ENCODE measurements around the gene S100G. TPM values are rescaled to one million over a fixed set of nuclear protein-coding genes. Genes with fewer than 3 reads are reported as not detected.
A peak's percentile ranks its signal among the peaks of the same experiment; 100 is the strongest.

Gene S100G
- total RNA-seq, 6 experiments from 2014 or later, result not detected

DNA sequence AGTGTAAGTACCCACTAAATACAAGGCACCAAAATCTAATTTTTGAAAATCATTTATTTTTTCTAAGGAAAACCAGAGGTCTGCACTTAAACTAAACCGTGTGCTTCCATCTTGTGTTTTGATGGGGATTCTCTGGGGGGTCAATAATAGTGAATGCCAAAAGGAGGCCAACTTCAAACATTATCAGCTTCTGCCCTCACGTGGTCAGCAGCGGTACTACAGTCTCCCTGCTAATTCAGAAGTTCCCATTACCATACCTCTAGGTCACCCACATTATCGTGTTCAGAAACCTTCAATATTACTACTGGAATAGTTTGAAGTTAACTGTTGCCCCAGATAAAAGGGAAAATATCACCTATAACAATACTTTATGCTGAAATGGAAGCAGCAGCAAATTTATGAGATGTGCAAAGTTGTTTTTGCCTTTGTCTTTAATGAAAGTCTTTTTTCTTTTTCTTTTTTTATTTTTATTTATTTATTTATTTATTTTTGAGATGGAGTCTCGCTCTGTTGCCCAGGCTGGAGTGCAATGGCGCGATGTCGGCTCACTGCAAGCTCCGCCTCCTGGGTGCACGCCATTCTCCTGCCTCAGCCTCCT is 45.2 kb downstream of the S100G start:
- H3K4me1 Mint-ChIP-seq (ENCODE audit: low read depth), result no peaks in the 10 kb centered on the region
- peaks cover 4% of the 10 kb centered on the region; the same call in 1 of the 2 replicates for H3K36me3 Mint-ChIP-seq (ENCODE audit: low read depth)
- no peak overlapping the region for H3K4me3 Mint-ChIP-seq
- no peaks in the 10 kb centered on the region for H3K27me3 Mint-ChIP-seq (ENCODE audit: insufficient read depth)
- TF ChIP-seq, protein P1, sequence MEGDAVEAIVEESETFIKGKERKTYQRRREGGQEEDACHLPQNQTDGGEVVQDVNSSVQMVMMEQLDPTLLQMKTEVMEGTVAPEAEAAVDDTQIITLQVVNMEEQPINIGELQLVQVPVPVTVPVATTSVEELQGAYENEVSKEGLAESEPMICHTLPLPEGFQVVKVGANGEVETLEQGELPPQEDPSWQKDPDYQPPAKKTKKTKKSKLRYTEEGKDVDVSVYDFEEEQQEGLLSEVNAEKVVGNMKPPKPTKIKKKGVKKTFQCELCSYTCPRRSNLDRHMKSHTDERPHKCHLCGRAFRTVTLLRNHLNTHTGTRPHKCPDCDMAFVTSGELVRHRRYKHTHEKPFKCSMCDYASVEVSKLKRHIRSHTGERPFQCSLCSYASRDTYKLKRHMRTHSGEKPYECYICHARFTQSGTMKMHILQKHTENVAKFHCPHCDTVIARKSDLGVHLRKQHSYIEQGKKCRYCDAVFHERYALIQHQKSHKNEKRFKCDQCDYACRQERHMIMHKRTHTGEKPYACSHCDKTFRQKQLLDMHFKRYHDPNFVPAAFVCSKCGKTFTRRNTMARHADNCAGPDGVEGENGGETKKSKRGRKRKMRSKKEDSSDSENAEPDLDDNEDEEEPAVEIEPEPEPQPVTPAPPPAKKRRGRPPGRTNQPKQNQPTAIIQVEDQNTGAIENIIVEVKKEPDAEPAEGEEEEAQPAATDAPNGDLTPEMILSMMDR (IDR thresholded peaks at IDR 0.05), result peak; percentile 85
- H3K9me3 Mint-ChIP-seq, result no peaks in the 10 kb centered on the region
- DNase-seq, result peak; percentile 20
- H3K27ac Mint-ChIP-seq, result no peak overlapping the region

DNA sequence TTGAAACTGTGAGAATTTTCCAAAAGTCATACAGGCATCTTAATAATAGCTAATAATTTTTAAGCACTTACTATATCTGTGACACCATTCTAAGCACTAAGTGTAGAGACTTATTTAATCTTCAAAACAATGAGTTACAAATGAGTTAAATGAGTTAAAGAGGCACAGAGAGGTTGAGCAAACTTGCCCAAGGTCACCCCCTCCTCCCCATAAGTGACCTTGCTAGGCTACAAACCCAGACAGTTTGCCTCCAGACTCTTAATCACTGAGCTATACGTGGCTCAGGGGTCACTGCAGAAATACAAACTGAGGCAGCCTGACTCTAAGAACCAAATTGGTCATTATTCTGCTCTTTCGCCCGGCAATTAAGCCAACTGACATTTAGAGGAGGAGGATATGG is 47.0 kb downstream of the S100G start:
- Mint-ChIP-seq H3K9me3 (no peaks in the 10 kb centered on the region), H3K27ac (no peak overlapping the region)
- TF ChIP-seq, protein P1 (IDR thresholded peaks at IDR 0.05), result no peak

DNA sequence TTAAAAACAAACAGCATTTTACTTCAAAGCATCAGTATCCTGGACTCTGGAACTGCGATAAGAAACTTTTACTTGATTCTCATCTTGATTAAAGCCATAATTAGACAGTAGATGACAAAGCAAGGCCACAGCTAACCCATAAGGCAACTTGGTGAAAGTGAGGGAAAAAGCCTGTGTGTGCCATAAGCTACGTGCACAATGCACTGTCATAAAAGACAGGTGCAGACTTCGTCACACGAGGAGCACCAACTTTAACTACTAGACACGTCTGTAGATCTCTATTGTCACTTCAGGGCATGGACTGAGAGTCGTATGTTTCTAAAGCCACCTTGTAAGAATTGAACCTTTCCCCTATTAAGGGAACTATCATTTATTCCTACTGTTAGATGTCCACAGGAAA is 49.4 kb downstream of the S100G start:
- H3K27me3 Mint-ChIP-seq (ENCODE audit: insufficient read depth), result no peaks in the 10 kb centered on the region
- H3K27ac Mint-ChIP-seq, result no peak overlapping the region
- no peak for DNase-seq
- no peak overlapping the region for H3K4me3 Mint-ChIP-seq
- no peaks in the 10 kb centered on the region for H3K4me1 Mint-ChIP-seq (ENCODE audit: low read depth)
- TF ChIP-seq, protein P1 (IDR thresholded peaks at IDR 0.05), result no peak
- no peaks in the 10 kb centered on the region for H3K9me3 Mint-ChIP-seq
- peaks cover under 1% of the 10 kb centered on the region; the same call in 1 of the 2 replicates for H3K36me3 Mint-ChIP-seq (ENCODE audit: low read depth)

More for the DNA sequence above, 47.0 kb downstream of the S100G start:
- H3K27me3 Mint-ChIP-seq (ENCODE audit: insufficient read depth), result no peaks in the 10 kb centered on the region
- no peaks in the 10 kb centered on the region for H3K4me1 Mint-ChIP-seq (ENCODE audit: low read depth)
- no peak overlapping the region for H3K4me3 Mint-ChIP-seq
- peaks cover 4% of the 10 kb centered on the region; the same call in 1 of the 2 replicates for H3K36me3 Mint-ChIP-seq (ENCODE audit: low read depth)
- no peak for DNase-seq

DNA sequence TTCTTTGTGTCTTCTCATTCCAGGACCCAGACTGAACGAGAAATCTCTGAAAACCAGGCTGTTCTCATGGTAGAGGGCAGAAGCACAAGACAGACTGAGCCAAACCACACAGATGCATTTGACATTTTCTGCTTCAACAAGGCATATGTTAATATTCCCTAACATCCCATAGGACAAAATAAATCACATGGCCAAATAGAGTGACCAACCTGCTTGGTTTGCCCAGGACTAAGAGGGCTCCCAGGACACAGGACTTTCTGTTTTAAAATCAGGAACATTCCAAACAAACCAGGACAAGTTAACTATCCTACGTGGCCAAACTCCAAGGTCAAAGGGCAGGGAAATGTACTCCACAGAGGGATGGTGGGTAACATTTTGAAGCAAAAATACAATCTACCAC is 50.8 kb downstream of the S100G start:
- Mint-ChIP-seq H3K27ac (no peak overlapping the region), H3K4me3 (no peak overlapping the region), H3K9me3 (no peaks in the 10 kb centered on the region), H3K4me1 (ENCODE audit: low read depth) (no peaks in the 10 kb centered on the region), H3K27me3 (ENCODE audit: insufficient read depth) (no peaks in the 10 kb centered on the region), H3K36me3 (ENCODE audit: low read depth) (no peaks in the 10 kb centered on the region)
- TF ChIP-seq, protein P1 (IDR thresholded peaks at IDR 0.05), result no peak
- no peak for DNase-seq

DNA sequence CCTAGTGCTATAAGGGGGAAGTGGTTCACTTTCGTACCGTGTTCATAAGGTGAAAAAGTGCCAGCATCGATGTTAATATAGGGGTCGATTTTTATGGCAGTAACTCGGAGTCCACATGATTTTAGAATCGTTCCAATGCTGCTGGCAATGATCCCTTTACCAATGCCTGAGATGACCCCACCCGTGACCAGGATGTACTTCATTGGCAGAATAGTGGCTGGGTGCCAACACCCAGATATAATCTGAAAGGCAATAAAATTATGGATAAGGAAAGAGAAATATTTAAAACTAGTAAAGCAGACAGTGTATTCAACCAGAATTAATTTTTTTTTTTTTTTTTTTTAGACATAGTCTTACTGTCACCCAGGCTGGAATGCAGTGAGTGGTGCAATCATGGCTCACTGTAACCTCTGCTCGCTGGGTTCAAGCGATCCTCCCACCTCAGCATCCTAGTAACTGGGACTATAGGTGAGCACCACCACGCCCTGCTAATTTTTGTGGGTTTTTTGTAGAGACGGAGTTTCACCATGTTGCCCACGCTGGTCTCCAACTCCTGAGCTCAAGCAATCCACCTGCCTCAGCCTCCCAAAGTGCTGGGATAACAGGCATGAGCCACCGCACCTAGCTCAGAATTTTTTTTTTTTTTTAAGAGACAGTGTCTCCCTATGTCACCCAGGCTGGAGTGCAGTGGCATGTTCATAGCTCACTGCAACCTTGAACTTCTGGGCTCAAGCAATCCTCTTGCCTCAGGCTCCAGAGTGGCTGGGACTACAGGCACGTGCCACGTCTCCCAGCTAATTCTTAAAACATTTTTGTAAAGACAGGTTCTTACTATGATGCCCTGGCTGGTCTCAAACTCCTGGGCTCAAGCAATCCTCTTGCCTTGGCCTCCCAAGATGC is 53.0 kb downstream of the S100G start:
- Mint-ChIP-seq H3K4me3 (no peak overlapping the region), H3K27ac (no peak overlapping the region), H3K4me1 (ENCODE audit: low read depth) (no peaks in the 10 kb centered on the region), H3K36me3 (ENCODE audit: low read depth) (no peaks in the 10 kb centered on the region), H3K9me3 (no peaks in the 10 kb centered on the region), H3K27me3 (ENCODE audit: insufficient read depth) (no peaks in the 10 kb centered on the region)
- TF ChIP-seq, protein P1 (IDR thresholded peaks at IDR 0.05), result no peak
- DNase-seq, result no peak

Small RNA genes lying within 50 kb of the gene (microRNA-seq; reads per million reads assigned to microRNA genes)
- not detected for gene MIR548AM

Other genes with a start within 250 kb of the S100G start
- 1 to 10 TPM; 5.1 to 7.3 (median 6.5) TPM for gene CTPS2, start 62.5 kb downstream of the S100G start, total RNA-seq (2021; fragmentation: NEBNext Ultra II Directional; extraction: Animal tissue kit (Norgen Biotek cat#: 25700))
- gene SYAP1, start 69.5 kb downstream of the S100G start, total RNA-seq (2021; fragmentation: NEBNext Ultra II Directional; extraction: Animal tissue kit (Norgen Biotek cat#: 25700)), result 10 to 100 TPM; 36.3 to 40.6 (median 38.7) TPM
- gene TXLNG, start 136.3 kb downstream of the S100G start, total RNA-seq (2021; fragmentation: NEBNext Ultra II Directional; extraction: Animal tissue kit (Norgen Biotek cat#: 25700)), result 1 to 10 TPM; 6.8 to 7.8 (median 7.1) TPM
- 100 to 1,000 TPM in 4 of 6 experiments, 10 to 100 TPM in 2; 83.4 to 121 (median 110) TPM for gene RBBP7, start 220.2 kb downstream of the S100G start, total RNA-seq (2021; fragmentation: NEBNext Ultra II Directional; extraction: Animal tissue kit (Norgen Biotek cat#: 25700))